HuH-7 (cell line): ENCODE data around the gene AMACR.
"Not testable (repeated sequence)": the region's sequence is repeated elsewhere in the genome, so short reads cannot be mapped to it uniquely, and the experiment has no call there.

Experiments used
- DNase-seq: peaks from one replicate; pipeline ENCODE4 v3.0.0; 2011; ENCODE audit warnings: low spot score

The AMACR gene

DNA sequence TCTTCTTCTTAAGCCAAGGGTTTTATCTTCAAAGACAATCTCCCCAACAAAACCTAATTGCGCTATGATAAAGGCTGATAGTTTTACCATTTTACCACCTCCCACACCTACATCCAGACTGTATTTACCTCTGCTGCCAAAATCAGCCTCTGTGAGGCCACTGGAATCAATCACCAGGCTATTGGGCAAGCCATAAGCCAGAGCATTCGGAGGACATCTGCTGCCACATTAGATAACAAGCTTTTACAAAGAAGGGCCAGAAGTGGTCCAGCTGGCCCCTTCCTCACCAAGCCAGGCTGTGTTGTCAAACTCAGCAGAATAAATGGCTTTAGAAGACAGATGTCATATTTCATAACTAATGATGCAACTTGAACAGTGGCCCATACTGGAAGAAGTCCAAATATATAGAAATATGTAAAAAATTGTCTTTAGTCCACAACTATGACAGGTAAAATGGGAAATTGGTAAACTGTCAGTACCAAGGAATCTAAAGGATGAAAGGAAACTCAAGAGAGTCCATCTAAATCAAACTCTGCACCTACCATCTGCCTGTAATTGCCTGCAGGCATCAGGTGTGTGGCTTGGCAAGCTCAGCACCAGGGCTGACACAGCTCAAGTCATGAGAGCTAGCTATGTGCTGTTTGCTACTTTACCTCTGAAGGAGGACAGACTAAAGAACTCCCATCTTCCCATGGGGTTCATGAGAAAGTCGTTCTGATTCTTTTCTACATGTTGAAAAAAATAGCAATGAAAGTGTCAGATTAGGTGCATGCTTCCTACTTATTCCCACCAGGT, 39.4 kb downstream of the AMACR start:
- DNase-seq: no peak

DNA sequence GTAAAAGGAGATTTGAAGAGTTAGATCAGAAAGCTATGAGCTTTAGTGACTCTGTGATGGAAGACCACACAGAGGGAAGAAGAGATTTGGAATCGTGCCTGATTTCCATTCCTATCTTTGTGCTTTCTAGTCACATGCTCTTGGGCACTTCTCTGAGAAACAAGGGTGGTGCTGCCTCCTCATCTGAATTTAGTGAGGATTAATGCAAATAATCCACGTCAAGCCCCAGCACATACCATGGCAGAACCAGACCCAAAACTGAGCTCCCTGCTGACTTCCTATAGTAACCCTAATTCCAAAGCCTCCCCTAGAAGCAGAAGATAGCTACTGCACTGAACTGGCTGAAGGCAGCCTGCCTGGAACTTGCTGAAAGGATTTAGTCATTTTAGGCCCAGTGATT, 41.0 kb downstream of the AMACR start:
- no peak for DNase-seq

DNA sequence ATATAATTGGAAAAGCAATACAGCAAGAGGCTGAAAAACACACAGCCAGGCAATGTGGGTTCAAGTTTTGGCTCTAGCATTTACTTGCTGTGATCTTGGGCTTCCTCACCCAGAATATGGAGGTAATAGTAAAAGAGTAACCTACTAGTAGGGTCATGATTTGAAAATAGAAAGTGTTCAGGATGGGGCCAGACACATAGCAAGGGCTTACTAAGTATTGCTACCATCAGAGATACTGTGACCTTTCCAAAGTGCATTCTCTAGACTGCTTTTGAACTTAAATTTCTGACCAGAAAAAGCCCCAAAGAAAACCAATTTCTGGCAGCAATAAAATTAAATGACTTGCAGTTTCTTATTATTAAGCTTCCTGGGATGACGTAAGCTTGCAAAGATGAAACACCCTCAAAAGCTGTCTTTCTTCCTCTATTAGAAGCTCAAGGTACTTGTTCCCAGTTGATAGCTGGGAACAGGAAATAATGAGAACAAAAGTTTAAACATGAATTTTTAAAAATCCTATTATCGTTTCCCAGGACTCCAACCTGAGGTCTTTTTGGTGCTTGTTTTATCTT, 43.6 kb downstream of the AMACR start:
- DNase-seq: no peak

DNA sequence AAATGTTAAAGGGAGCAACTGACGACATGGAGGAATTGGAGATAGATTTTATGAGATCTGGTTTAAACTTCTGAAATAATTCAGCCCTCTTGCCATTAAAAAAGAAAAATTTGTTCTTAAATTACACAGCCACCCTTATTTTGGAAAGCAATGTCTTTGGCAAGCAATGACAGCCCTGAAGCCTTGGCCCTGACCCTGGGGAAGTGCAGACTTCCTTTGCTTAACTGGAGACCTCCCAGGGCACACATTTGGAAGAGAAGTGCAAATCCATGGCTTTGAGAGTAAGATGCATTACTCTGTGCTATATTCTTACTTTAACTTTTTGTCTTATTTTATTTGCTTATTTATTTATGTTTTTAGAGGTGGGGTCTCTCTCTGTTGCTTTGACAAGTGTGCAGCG, 49.7 kb downstream of the AMACR start:
- DNase-seq: no peak

DNA sequence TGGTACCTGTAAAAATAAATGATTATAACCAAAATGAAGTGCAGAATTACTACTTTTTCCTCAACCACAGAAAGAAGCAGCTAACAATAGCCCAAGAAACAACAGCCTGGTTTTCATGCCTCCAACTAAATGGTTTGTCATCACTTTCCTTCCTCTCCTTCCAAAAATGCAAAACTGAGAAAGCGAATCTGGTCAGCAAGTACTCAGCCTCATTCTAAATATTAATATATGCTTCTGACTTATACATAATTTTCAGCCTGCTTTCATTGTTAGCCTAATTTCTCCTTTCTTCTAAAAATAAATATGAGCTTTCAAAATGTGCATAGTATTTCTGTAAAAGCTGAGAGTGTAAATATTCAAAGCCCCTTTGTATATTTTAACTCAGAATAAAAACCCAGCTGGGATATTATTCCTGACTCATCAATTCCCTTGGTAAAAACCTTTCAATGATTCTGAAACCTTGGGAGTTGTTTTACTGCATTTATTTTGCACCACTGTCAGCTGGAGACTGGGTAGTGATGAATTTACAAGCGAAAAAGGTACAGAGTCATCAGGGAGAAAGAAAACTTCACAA, 50.2 kb downstream of the AMACR start:
- no peak for DNase-seq

DNA sequence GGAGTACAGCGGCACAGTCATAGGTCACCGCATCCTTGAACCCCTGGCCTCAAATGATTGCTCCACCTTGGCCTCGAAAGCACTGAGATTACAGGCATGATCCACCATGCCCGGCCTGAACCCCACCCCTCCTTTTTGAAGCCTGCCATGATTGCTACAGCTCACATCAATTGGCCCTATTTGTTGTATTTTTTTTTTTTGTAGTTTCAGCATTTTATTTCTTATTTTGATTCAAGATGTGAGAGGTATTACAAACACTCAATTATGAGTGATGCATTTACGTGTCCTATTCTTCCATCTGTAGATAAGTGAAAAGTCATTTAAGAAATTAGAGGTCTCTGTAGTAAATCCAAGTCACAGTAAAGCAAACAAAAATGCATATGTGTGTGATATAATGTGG, 55.7 kb downstream of the AMACR start:
- DNase-seq: not testable (repeated sequence)

DNA sequence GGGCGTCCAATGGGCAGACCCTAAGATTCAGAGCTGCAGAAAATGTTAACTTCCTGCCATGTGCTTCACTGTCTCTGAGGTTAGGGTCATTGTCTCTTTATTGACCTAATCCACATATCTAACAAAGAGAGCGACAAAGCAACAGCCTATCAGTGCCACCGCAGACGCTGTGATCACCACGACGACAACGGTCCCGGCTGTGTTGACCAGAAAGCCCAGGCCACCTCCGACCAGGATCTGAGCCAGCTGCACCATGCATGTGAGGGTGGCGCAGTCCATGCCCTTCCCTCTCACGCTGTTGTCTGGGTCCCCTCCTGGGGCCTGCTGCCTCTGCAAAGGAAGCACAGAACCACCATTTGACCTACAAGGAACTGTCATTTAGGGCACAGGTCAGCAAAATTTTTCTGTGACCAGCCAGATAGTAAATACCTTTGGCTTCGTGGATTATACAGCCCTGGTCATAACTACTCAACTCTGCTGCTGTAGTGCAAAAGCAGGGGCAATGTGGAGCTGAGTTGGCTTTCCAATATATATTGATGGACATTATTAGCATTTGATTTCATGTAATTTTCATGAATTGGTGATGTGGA, 63.2 kb downstream of the AMACR start:
- no peak for DNase-seq

DNA sequence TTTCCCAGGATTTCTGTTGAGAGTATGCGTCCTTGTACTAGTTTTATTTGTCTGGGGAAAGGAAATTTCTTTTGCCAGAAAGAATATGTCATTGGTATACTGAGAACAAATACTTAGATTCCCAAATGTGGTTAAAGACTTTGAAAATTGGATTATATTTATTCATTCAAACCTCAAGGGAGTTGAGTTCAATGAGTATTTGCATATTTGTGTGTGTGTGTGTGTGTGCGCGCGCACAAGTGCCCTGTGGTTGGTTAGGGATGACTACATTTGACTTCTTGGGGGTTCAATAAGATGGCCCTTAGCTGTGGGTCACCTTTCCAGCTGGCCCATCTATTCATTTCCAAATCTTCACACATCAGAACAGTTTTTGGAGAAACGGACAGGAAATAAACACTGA, 66.8 kb downstream of the AMACR start:
- DNase-seq: no peak

DNA sequence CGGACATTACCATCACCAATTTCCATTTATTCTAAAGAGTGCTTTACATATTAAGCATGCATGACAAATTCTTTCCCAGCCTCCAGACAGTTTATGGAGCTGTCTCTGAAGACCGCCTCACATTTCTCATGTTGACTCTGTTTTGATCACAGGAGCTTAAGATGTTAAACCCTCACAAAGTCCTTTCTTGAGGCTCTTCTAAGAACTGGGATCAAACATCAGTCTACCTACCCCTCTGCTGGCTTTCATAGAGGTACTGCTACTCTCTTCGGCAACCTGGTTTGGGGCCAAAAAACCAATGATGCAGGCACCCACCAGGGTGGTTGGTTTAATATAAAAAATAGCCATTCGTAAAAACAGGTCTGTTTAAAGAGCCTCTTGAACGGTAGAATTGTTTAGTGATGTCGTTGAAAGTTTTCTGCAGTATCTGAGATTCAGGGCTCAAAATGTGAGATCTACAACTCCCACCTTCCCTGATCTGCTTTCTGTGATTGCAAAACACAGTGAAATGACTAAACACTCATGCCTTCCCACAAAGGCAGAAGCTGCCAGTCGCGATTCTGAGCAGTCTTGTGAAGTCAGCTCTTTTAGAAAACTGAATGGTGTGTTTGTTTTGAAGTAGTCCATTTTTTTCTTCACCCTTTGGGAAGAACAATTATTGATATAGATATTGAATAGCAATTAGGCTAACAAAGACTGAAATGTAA, 68.1 kb downstream of the AMACR start:
- no peak for DNase-seq

DNA sequence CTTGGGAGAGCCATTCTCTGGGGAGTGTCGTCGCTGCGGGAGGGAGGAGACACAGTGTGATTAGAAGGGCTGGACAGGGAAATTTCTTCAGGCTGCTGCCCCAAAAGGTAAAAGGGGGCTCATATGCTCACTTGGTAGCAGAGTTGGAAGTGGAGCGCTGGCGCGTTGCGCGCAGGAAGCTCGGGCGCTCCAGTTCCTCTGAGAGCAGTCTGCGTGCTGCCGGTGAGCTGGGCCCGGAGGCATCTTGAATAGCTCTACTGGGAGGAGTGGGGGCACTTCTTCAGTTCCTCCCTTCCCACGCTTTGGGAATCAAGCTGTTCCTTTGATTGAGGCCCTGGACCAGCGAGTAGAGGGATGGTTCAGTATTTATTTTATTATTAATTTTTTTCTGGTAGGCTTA, 69.0 kb downstream of the AMACR start:
- no peak for DNase-seq

DNA sequence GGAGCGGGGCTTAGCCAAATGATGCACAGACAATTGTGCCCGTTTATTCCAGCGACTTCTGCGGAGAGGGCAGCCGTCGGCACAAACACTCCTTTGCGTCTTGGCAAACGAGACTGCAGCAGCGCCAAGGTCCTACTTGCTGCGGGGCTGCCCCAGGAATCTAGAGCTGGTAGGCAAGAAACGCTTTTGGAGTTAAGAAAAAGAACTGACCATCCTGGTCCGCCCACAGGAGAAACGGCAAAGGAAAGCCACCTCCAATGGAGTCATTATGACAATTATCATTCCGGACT, 69.4 kb downstream of the AMACR start:
- no peak for DNase-seq

DNA sequence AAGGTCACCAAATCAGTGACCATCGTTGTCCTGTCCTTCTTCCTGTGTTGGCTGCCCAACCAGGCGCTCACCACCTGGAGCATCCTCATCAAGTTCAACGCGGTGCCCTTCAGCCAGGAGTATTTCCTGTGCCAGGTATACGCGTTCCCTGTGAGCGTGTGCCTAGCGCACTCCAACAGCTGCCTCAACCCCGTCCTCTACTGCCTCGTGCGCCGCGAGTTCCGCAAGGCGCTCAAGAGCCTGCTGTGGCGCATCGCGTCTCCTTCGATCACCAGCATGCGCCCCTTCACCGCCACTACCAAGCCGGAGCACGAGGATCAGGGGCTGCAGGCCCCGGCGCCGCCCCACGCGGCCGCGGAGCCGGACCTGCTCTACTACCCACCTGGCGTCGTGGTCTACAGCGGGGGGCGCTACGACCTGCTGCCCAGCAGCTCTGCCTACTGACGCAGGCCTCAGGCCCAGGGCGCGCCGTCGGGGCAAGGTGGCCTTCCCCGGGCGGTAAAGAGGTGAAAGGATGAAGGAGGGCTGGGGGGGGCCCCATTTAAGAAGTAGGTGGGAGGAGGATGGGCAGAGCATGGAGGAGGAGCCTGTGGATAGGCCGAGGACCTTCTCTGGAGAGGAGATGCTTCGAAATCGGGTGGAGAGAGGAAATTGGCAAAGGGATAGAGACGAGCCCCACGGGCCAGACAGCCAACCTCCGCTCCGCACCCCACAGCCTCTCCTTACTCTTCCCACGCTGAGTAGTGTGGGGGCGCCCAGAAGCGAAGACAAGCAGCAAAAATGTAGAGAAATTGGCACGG, 69.9 kb downstream of the AMACR start:
- DNase-seq: no peak

DNA sequence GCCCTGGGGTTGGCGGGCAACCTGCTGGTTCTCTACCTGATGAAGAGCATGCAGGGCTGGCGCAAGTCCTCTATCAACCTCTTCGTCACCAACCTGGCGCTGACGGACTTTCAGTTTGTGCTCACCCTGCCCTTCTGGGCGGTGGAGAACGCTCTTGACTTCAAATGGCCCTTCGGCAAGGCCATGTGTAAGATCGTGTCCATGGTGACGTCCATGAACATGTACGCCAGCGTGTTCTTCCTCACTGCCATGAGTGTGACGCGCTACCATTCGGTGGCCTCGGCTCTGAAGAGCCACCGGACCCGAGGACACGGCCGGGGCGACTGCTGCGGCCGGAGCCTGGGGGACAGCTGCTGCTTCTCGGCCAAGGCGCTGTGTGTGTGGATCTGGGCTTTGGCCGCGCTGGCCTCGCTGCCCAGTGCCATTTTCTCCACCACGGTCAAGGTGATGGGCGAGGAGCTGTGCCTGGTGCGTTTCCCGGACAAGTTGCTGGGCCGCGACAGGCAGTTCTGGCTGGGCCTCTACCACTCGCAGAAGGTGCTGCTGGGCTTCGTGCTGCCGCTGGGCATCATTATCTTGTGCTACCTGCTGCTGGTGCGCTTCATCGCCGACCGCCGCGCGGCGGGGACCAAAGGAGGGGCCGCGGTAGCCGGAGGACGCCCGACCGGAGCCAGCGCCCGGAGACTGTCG, 70.7 kb downstream of the AMACR start:
- DNase-seq: no peak

DNA sequence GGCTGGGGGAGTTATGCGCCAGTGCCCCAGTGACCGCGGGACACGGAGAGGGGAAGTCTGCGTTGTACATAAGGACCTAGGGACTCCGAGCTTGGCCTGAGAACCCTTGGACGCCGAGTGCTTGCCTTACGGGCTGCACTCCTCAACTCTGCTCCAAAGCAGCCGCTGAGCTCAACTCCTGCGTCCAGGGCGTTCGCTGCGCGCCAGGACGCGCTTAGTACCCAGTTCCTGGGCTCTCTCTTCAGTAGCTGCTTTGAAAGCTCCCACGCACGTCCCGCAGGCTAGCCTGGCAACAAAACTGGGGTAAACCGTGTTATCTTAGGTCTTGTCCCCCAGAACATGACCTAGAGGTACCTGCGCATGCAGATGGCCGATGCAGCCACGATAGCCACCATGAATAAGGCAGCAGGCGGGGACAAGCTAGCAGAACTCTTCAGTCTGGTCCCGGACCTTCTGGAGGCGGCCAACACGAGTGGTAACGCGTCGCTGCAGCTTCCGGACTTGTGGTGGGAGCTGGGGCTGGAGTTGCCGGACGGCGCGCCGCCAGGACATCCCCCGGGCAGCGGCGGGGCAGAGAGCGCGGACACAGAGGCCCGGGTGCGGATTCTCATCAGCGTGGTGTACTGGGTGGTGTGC, 71.4 kb downstream of the AMACR start, which contains the start of gene RXFP3:
RXFP3 (plus strand) TSS at position 6 of the 636 bp plus-strand sequence; CDS start at position 361, 355 bp downstream.
- no peak for DNase-seq
